OCI-LY1 (cell line): ENCODE data around the gene CPOX.

Experiments
- H2AFZ ChIP-seq: fragments of 200-600 bp; sonication (generic), shearing (Covaris generic); 2 replicates; pipeline ENCODE4 v1.6.0; 2014; ENCODE audit warnings: antibody characterized with exemption, mild to moderate bottlenecking, low read length
- H3F3A ChIP-seq: fragments of 200-600 bp; sonication (generic), shearing (Covaris generic); 2 replicates; pipeline ENCODE4 v1.6.0; 2014; ENCODE audit warnings: mild to moderate bottlenecking, antibody characterized with exemption, low read length, moderate library complexity; ENCODE audit not compliant: insufficient read depth
- H3K27ac ChIP-seq: fragments of 200-600 bp; sonication (generic); 2 replicates; pipeline ENCODE4 v1.5.1; 2014; ENCODE audit warnings: low read length, mixed run types, mild to moderate bottlenecking, low read depth; ENCODE audit not compliant: poor library complexity, severe bottlenecking
- H3K27me3 ChIP-seq: fragments of 200-600 bp; sonication (generic); 2 replicates; pipeline ENCODE4 v1.6.0; 2014; ENCODE audit warnings: antibody characterized with exemption, mild to moderate bottlenecking, low read length, moderate library complexity; ENCODE audit not compliant: insufficient read depth
- H3K36me3 ChIP-seq: fragments of 200-600 bp; sonication (generic); 2 replicates; pipeline ENCODE4 v1.6.1; 2014; ENCODE audit warnings: mild to moderate bottlenecking, antibody characterized with exemption, low read length, moderate library complexity, mixed read lengths; ENCODE audit not compliant: insufficient read depth
- H3K4me1 ChIP-seq: fragments of 200-600 bp; sonication (generic); 2 replicates; pipeline ENCODE4 v1.5.1; 2014; ENCODE audit warnings: mild to moderate bottlenecking, low read length, moderate library complexity; ENCODE audit not compliant: insufficient read depth, severe bottlenecking
- H3K4me2 ChIP-seq: fragments of 200-600 bp; sonication (generic), shearing (Covaris generic); 2 replicates; pipeline ENCODE4 v1.6.1; 2014; ENCODE audit warnings: low read length
- H3K4me3 ChIP-seq: fragments of 200-600 bp; sonication (generic); 2 replicates; pipeline ENCODE4 v1.5.1; 2014; ENCODE audit warnings: low read length, low read depth, mild to moderate bottlenecking, mixed read lengths; ENCODE audit not compliant: poor library complexity, severe bottlenecking
- H3K79me2 ChIP-seq: fragments of 200-600 bp; shearing (Covaris generic); 2 replicates; pipeline ENCODE4 v1.6.1; 2016; ENCODE audit warnings: mixed run types, low read length, mixed read lengths; ENCODE audit not compliant: insufficient read depth
- H3K9ac ChIP-seq: fragments of 200-600 bp; sonication (generic), shearing (Covaris generic); 2 replicates; pipeline ENCODE4 v1.6.1; 2014; ENCODE audit warnings: mild to moderate bottlenecking, low read length, mixed read lengths
- H3K9me2 ChIP-seq: fragments of 200-600 bp; sonication (generic), shearing (Covaris generic); 2 replicates; pipeline ENCODE4 v1.6.1; 2014; ENCODE audit warnings: low read depth, mild to moderate bottlenecking, low read length, mixed read lengths
- H3K9me3 ChIP-seq: fragments of 200-600 bp; shearing (Covaris generic); 2 replicates; pipeline ENCODE4 v1.6.1; 2014; ENCODE audit warnings: low read length, mixed read lengths
- H4K20me1 ChIP-seq: fragments of 200-600 bp; sonication (generic), shearing (Covaris generic); 2 replicates; pipeline ENCODE4 v1.6.0; 2016; ENCODE audit warnings: mild to moderate bottlenecking, low read length; ENCODE audit not compliant: insufficient read depth
- EZH2 ChIP-seq: fragments of 200-600 bp; sonication (generic), shearing (Covaris generic); IDR thresholded peaks from 2 replicates; pipeline ENCODE4 v1.8.0; 2017; ENCODE audit warnings: borderline replicate concordance, mixed run types, mild to moderate bottlenecking, antibody characterized with exemption, low read length, moderate library complexity, mixed read lengths
- TF ChIP-seq, protein P1 (sequence below): fragments of 200-600 bp; sonication (generic), shearing (Covaris generic); IDR thresholded peaks from 2 replicates; pipeline ENCODE4 v1.5.1; 2017; ENCODE audit warnings: mild to moderate bottlenecking, antibody characterized with exemption, low read length, moderate library complexity, mixed read lengths

Gene CPOX

GRCh38 chr3:98612587-98612986 is 19.2 kb upstream of the CPOX start:
- Histone ChIP-seq H3K4me3 (no peak overlapping the region), H3F3A (no peaks in the 10 kb centered on the region), H3K36me3 (no peaks in the 10 kb centered on the region), H4K20me1 (no peaks in the 10 kb centered on the region), H2AFZ (no peak overlapping the region), H3K9me2 (no peaks in the 10 kb centered on the region), H3K9ac (no peak overlapping the region), H3K79me2 (no peaks in the 10 kb centered on the region), H3K27me3 (no peaks in the 10 kb centered on the region), H3K27ac (no peak overlapping the region), H3K4me2 (no peak overlapping the region), H3K4me1 (no peaks in the 10 kb centered on the region), H3K9me3 (no peaks in the 10 kb centered on the region)
- TF ChIP-seq, protein P1, sequence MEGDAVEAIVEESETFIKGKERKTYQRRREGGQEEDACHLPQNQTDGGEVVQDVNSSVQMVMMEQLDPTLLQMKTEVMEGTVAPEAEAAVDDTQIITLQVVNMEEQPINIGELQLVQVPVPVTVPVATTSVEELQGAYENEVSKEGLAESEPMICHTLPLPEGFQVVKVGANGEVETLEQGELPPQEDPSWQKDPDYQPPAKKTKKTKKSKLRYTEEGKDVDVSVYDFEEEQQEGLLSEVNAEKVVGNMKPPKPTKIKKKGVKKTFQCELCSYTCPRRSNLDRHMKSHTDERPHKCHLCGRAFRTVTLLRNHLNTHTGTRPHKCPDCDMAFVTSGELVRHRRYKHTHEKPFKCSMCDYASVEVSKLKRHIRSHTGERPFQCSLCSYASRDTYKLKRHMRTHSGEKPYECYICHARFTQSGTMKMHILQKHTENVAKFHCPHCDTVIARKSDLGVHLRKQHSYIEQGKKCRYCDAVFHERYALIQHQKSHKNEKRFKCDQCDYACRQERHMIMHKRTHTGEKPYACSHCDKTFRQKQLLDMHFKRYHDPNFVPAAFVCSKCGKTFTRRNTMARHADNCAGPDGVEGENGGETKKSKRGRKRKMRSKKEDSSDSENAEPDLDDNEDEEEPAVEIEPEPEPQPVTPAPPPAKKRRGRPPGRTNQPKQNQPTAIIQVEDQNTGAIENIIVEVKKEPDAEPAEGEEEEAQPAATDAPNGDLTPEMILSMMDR = peak; percentile 29; the same call in 1 of the 2 replicates
- TF ChIP-seq EZH2 = no peak

DNA sequence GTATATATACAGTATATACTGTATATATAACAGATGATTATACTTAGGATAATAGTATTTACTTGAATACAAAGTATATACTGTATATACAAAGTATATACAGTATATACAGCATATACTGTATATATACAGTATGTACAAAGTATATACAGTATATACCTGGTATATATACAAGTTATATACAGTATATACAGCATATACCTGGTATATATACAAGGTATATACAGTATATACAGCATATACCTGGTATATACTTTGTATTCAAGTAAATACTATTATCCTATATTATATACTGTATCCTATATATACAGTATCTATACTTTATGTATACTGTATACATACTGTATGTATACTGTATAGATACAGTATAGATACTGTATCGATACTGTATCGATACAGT is 14.6 kb upstream of the CPOX start:
- no peaks in the 10 kb centered on the region for H3K4me1 ChIP-seq
- H3K27ac ChIP-seq = no peak overlapping the region
- H3K36me3 ChIP-seq = no peaks in the 10 kb centered on the region
- H4K20me1 ChIP-seq = no peaks in the 10 kb centered on the region
- H2AFZ ChIP-seq = no peak overlapping the region
- H3K27me3 ChIP-seq = no peaks in the 10 kb centered on the region
- H3K9ac ChIP-seq = no peak overlapping the region
- no peaks in the 10 kb centered on the region for H3K9me3 ChIP-seq
- no peaks in the 10 kb centered on the region for H3K79me2 ChIP-seq
- no peaks in the 10 kb centered on the region for H3F3A ChIP-seq
- no peak overlapping the region for H3K4me3 ChIP-seq
- no peaks in the 10 kb centered on the region for H3K9me2 ChIP-seq
- TF ChIP-seq EZH2 = no peak
- TF ChIP-seq, protein P1 = no peak
- H3K4me2 ChIP-seq = no peak overlapping the region

- Histone ChIP-seq H3K9me2 (no peaks in the 10 kb centered on the region), H3K27ac (no peak overlapping the region), H3K4me1 (no peaks in the 10 kb centered on the region), H3K27me3 (no peaks in the 10 kb centered on the region), H3K9me3 (no peaks in the 10 kb centered on the region), H3K4me2 (no peak overlapping the region), H3K79me2 (no peaks in the 10 kb centered on the region), H4K20me1 (no peaks in the 10 kb centered on the region), H3K4me3 (no peak overlapping the region), H3K36me3 (no peaks in the 10 kb centered on the region), H3K9ac (no peak overlapping the region), H3F3A (no peaks in the 10 kb centered on the region), H2AFZ (no peak overlapping the region)
- TF ChIP-seq EZH2 = no peak
- TF ChIP-seq, protein P1 = no peak
Measured at GRCh38 chr3:98603580-98603979, 10.2 kb upstream of the CPOX start.
